Posterior cingulate gyrus (tissue), 11 donors: ENCODE results near the gene BRME1.
A peak's percentile ranks its signal among the peaks of the same experiment; 100 is the strongest.

Source experiments
- DNase-seq, 10 donors: peaks; one replicate each; pipeline versions ENCODE4 v3.0.0 to v3.0.0-alpha.2; 2020 to 2021; ENCODE audit warnings: mixed read lengths in 3 of 10
- intact Hi-C: fragments of 100-400 bp; cut with DNase I; formaldehyde crosslinking; loops from one replicate; pipeline ENCODE4 v1.15.1; 2023

Gene BRME1

GRCh38 chr19:13849991-13850909, 55.7 kb downstream of the BRME1 start:
- intact Hi-C loops, result no loop called here
- DNase-seq, result peak; percentile 61 to 97 (median 70)

GRCh38 chr19:13848798-13849676, 56.9 kb downstream of the BRME1 start:
- DNase-seq, result no peak
- intact Hi-C loops, result no loop called here

GRCh38 chr19:13848340-13848677, 57.6 kb downstream of the BRME1 start:
- DNase-seq, result no peak
- intact Hi-C loops, result no loop called here

- intact Hi-C loops, result no loop called here
- DNase-seq, result peak; percentile 62 to 96 (median 78)
Measured at GRCh38 chr19:13847407-13848339, 58.2 kb downstream of the BRME1 start.

GRCh38 chr19:13846557-13847406, 59.1 kb downstream of the BRME1 start:
- DNase-seq, result peak in 8 of 10 donors; percentile 50 to 92 (median 64)
- intact Hi-C loops, result no loop called here

- intact Hi-C loops, result no loop called here
Measured at GRCh38 chr19:13844130-13844631, 61.7 kb downstream of the BRME1 start.

GRCh38 chr19:13843104-13843921, 62.6 kb downstream of the BRME1 start:
- peak in 2 of 10 donors; percentile 81 to 87 for DNase-seq
- intact Hi-C loops, result no loop called here

More at GRCh38 chr19:13844130-13844631, 61.7 kb downstream of the BRME1 start:
- no peak for DNase-seq

GRCh38 chr19:13842291-13843103, 63.4 kb downstream of the BRME1 start:
- intact Hi-C loops, result no loop called here
- peak in 5 of 10 donors; percentile 54 to 92 (median 82) for DNase-seq

- intact Hi-C loops, result no loop called here
- DNase-seq, result no peak
Measured at GRCh38 chr19:13841962-13842290, 64.0 kb downstream of the BRME1 start.

- peak in 1 of 10 donors; percentile 79 for DNase-seq
Measured at GRCh38 chr19:13841086-13841961, 64.6 kb downstream of the BRME1 start.

GRCh38 chr19:13840305-13841085, 65.4 kb downstream of the BRME1 start:
- DNase-seq, result no peak
- intact Hi-C loops, result no loop called here

More at GRCh38 chr19:13841086-13841961, 64.6 kb downstream of the BRME1 start:
- intact Hi-C loops, result no loop called here

- intact Hi-C loops, result no loop called here
- no peak for DNase-seq
Measured at GRCh38 chr19:13839938-13840304, 66.0 kb downstream of the BRME1 start.

GRCh38 chr19:13839130-13839937, 66.6 kb downstream of the BRME1 start:
- peak in 6 of 10 donors; percentile 58 to 92 (median 76) for DNase-seq

GRCh38 chr19:13838435-13839129, 67.3 kb downstream of the BRME1 start:
- intact Hi-C loops, result no loop called here
- no peak for DNase-seq

More at GRCh38 chr19:13839130-13839937, 66.6 kb downstream of the BRME1 start:
- intact Hi-C loops, result no loop called here
